Neural cell (in vitro differentiated cells): ENCODE results near the gene ACR.

Source experiments
- EP300 ChIP-seq: fragments of 450-650 bp; conservative IDR thresholded peaks from 2 replicates; pipeline ENCODE4 v1.6.1; 2014; ENCODE audit warnings: antibody characterized with exemption, mild to moderate bottlenecking, moderate library complexity; ENCODE audit not compliant: poor library complexity, severe bottlenecking
- EZH2 ChIP-seq: fragments of 200-600, 300-800 bp; shearing (Covaris generic), sonication (generic); IDR thresholded peaks from 2 replicates; pipeline ENCODE4 v1.6.1; 2014; ENCODE audit warnings: antibody characterized with exemption, low read length, borderline replicate concordance, mild to moderate bottlenecking; ENCODE audit not compliant: insufficient read depth, poor library complexity, severe bottlenecking
- MXI1 ChIP-seq: fragments of 450-650 bp; conservative IDR thresholded peaks from 2 replicates; pipeline ENCODE4 v1.6.1; 2014; ENCODE audit warnings: antibody characterized with exemption, mild to moderate bottlenecking; ENCODE audit not compliant: poor library complexity, severe bottlenecking
- POLR2AphosphoS5 ChIP-seq: IDR thresholded peaks from 2 replicates; pipeline ENCODE4 v1.6.1; 2012
- RAD21 ChIP-seq: fragments of 450-650 bp; conservative IDR thresholded peaks from 2 replicates; pipeline ENCODE4 v1.6.1; 2014; ENCODE audit warnings: antibody characterized with exemption, mild to moderate bottlenecking, moderate library complexity
- SMC3 ChIP-seq: fragments of 450-650 bp; conservative IDR thresholded peaks from 2 replicates; pipeline ENCODE4 v1.6.1; 2014; ENCODE audit warnings: antibody characterized with exemption, mild to moderate bottlenecking, moderate library complexity; ENCODE audit not compliant: poor library complexity
- TAF1 ChIP-seq: IDR thresholded peaks from 2 replicates; pipeline ENCODE4 v1.6.1; 2012; ENCODE audit warnings: low read depth
- TF ChIP-seq, protein P1 (sequence below): fragments of 450-650 bp; IDR thresholded peaks from 2 replicates; pipeline ENCODE4 v1.5.1; 2014; ENCODE audit warnings: antibody characterized with exemption, mild to moderate bottlenecking, moderate library complexity; ENCODE audit not compliant: poor library complexity, severe bottlenecking

DNA sequence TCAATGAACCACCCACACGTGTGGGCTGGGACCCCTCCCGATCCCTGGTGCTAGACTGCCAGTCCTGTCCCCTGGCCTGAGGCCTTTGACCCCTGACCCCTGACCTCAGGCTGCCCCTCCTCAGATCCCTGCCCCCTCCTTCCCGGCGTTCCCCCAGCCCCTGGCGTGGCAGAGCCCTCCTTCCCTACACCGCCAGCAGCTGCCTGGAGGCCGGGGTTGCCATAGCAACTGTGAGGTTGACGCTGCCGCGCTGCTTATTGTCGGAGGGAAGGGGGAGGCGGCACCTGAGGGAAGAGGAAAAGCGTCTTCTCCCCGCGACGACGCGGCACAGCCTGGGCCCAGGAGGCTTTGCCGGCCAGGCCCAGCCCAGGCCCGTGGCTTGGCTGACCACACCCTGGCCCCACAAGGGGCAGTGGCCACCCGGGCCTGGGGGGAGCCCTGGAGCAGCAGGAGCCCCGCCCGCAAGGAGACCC is 32.7 kb upstream of the ACR start:
- TF ChIP-seq, protein P1, sequence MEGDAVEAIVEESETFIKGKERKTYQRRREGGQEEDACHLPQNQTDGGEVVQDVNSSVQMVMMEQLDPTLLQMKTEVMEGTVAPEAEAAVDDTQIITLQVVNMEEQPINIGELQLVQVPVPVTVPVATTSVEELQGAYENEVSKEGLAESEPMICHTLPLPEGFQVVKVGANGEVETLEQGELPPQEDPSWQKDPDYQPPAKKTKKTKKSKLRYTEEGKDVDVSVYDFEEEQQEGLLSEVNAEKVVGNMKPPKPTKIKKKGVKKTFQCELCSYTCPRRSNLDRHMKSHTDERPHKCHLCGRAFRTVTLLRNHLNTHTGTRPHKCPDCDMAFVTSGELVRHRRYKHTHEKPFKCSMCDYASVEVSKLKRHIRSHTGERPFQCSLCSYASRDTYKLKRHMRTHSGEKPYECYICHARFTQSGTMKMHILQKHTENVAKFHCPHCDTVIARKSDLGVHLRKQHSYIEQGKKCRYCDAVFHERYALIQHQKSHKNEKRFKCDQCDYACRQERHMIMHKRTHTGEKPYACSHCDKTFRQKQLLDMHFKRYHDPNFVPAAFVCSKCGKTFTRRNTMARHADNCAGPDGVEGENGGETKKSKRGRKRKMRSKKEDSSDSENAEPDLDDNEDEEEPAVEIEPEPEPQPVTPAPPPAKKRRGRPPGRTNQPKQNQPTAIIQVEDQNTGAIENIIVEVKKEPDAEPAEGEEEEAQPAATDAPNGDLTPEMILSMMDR, result no peak
- TF ChIP-seq POLR2AphosphoS5 (peak; percentile 77), EP300 (peak; percentile 70), EZH2 (no peak), RAD21 (peak; percentile 48), TAF1 (peak; percentile 29), MXI1 (peak; percentile 78), SMC3 (peak; percentile 55)
